HEK293T (cell line): Measurements from ENCODE around the gene PTDSS2.

ENCODE experiments used
- ARNT ChIP-seq: fragments of 450-650 bp; IDR thresholded peaks from 2 replicates; pipeline ENCODE4 v1.6.1; 2017; ENCODE audit warnings: mild to moderate bottlenecking
- FOXA1 ChIP-seq: fragments of 450-650 bp; IDR thresholded peaks from 2 replicates; pipeline ENCODE4 v1.6.1; 2016; ENCODE audit warnings: mild to moderate bottlenecking

GRCh38 chr11:425301-425700, 24.8 kb upstream of the PTDSS2 start:
- TF ChIP-seq ARNT, result no peak
- no peak for TF ChIP-seq FOXA1
